Measurements from ENCODE around the gene CPA1. TPM values are rescaled to one million over a fixed set of nuclear protein-coding genes. Genes with fewer than 3 reads are reported as not detected.

Gene CPA1
- 0.45 TPM for polyA plus RNA-seq (2013, experiment 1 of 2; ENCODE audit: insufficient read length)
- polyA plus RNA-seq (2013, experiment 2 of 2; ENCODE audit: insufficient read length) = 0.11 TPM

DNA sequence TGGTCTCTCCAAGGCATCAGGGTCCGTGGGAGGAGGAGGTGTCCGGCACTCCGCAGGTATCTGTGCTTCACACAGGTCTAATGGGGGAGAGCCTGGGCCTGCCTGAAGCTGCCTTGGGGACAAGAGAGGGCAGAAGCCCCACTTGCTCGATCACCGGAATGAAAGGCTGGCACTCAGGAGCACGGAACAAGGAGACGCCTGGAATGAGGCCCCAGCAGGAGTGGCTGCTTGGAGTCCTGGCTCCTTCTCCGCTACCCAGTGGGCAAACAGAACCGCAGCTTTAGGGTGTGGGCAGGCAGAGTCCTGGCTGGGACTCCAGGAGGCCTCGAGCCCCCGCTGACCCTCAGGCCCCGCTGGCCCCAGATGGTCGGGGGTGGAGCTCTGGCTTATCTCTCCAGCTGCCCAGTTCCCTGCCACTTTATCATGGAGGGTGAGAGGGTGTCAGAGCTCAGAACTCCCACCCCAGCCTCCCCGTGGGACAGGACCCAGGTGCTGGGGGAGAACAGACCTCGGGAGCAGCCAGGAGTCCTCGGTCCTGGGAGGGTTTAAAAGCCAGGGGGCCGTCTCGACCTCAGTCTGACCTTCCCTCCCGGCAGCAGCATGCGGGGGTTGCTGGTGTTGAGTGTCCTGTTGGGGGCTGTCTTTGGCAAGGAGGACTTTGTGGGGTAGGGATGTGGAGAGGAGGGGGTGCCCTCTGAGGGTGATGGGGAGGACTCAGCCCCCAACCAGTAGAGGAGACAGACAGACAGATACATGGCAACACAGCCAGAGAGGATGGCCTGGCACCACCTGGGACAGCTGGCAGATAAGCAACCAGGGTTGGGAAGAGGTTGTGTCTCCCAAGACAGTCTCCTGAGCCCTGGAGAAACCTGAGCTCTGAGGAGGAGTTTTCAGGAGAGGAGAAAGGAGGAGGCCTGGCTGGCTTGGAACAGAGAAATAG lies at the start of gene CPA1:
Gene CPA1, plus strand, starts transcription at position 574 of the 940 bp plus-strand sequence. Its CDS starts 27 bp downstream, at position 601.
- no peak for DNase-seq

DNA sequence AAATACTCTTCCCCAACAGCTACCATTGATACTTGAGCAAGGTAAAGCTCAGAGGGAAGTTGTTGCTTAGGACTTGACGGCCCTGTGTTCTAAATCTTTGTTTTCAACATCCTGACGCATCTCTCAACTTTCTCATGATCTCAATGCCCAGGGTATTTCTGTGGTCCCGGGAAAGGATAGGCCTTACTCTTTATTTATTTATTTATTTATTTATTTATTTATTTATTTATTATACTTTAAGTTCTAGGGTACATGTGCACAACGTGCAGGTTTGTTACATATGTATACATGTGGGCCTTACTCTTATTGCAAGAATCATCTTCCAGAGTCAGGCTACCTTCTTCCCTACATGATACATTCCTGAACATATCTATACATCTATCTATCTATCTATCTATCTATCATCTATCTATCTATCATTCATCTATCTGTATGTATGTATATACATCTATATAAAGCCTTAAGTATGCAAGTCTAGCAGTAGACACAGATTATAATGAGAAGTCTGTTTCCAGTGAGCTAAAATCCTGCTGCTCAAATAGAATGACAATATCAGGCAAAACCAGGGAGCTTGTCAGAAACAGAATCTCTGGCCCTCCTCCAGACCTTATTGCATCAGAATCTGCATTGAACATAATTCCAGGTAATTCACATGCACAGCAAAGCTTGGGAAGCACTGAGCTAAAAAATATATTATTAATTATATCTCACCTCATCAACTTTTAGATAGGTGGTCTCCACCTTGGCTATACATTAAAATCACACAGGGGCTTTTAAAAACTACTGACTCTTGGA lies 47.8 kb upstream of the CPA1 start:
- DNase-seq = no peak

DNA sequence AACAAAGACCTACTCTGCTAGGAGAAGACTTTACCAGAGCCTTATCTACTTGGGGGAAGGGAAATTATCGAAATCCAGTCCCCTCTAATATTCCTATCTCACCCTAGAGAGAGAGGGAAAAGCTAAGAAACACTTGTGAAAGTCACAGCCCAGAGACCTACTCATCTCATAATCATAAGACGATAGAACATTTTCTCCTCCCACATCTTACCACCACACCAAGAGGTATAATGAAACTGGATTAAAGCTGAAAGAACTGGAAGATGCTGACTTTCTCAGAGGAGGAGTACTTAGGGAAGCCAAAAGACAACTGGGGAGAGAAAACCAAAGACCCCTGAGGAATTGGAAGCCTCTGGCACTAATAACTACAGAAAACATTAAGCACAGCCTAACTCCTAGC lies 46.5 kb upstream of the CPA1 start:
- DNase-seq = no peak

- DNase-seq = no peak
Observed at GRCh38 chr7:130334274-130334673, 46.0 kb upstream of the CPA1 start.

DNA sequence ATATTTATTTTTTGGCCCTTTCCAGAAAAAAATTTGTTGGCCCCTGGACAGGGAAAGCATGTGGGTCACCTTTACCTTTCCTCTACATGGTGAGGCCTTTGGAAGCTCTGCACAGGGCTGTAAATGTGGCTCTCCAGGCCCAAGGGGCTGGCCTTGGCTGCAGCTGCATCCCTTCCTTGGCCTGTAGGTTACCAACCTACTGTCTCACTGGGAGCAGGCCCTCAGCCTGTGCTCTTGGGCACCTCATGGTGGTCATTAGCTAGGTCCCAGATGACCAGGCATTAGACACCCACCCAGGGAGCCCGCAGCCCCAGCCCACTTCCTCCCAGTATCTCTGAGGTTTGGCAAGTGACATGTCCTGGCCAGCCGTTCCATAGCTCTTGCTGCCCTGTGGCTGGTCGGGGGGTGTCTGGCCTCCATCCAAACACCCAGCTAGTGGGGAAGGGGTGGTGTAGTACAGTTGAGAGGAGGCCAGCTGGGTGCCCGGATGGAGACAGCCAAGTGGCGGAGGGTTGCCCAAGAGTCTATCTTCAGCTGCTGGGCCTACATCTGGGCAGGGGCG lies 42.8 kb upstream of the CPA1 start:
- no peak for DNase-seq

GRCh38 chr7:130338233-130338632 lies 42.1 kb upstream of the CPA1 start:
- DNase-seq = no peak

DNA sequence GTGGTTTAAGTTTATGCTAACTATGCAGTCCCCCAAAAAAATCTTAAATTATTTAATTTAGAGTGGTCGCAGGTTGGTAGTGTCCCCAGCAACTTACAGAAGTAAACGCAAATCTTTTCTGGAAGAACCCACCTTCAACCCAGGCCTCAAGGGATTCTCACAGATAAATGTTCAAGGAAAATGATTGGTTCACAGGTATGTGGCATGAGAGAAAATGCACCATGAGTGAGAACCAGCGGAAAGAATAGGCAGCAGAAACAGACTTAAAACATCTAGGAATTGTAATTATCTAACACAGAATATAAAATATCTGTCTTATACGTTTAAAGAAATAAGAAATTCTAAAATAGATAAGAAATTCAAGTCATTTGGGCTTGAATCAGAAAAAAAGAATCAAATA lies 38.4 kb upstream of the CPA1 start:
- no peak for DNase-seq

DNA sequence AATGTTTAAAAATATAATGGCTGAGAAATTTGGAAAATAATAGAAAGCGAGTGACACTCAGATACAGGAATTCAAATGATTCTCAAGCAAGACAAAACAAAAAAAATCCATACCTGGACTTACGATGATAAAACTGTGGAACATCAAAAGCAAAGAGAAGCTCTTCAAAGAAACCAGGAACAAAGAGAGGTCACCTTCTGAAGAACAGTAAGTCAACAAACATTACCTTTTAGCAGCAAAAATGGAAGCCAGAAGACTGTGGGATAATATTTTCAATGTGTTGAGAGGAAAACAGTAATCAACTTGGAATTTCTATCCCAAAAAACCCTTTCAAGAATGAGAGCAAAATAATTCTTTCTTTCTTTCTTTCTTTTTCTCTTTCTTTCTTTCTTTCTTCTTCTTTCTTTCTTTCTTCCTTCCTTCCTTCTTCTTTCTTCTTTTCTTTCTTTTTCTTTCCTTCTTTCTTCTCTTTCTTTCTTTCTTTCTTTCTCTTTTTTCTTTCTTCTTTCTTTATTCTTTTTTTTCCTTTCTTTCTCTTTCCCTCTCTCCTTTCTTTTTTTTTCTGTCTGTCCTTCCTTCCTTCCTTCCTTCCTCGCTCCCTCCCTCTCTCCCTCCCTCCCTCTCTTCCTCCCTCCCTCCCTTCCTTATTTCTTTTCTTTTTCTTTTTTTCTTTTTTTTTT lies 37.5 kb upstream of the CPA1 start:
- DNase-seq = no peak

DNA sequence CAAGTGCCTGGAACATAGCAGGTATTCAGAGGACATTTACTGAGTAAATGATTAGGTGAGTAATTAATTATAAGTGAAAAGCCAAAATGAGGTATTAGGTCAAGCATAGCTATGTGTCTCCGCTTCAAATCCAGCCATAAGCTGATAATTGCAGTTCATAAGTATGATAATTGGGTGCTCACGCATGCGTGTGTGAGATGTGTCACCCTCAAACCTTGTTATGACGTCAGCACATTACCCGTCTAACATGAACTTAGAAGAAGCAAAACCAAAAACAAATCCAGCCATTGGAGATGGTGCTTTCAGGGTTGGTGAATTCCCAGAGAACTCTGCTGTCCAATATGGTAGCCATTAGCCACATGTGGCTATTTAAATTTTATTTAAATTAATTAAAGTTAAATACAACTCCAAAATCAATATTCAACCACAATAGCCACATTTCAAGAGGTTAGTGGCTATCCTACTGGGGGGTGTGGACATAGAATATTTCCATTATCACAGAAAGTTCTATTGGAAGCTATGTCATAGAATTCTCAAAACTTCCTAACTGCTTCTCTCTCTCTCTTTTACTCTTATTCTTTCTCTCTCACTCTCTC lies 35.9 kb upstream of the CPA1 start, which contains the start of gene CPA5:
Gene CPA5, plus strand, starts transcription at position 546 of the 596 bp plus-strand sequence. CDS start 1,670 bp downstream, outside the sequence.
- no peak for DNase-seq

DNA sequence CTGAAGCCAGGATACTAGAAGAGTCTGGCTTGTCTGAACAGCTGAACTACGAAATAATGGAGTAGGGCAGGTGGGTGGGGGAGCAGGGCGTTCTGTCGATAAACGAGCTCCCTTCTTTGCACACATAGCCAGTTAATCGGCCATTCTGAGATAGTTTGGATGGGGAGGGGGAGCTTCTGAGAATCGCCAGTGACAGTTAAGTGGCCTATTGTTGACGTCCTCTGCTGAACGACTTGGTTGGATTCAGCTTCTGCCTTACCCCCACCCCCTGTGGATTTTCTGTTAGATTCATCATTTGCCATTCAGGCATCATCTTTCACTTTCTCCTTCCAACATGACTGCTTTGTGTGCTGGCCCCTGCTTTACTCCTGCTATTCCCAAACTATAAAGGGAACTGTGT lies 35.2 kb upstream of the CPA1 start:
- DNase-seq = no peak

DNA sequence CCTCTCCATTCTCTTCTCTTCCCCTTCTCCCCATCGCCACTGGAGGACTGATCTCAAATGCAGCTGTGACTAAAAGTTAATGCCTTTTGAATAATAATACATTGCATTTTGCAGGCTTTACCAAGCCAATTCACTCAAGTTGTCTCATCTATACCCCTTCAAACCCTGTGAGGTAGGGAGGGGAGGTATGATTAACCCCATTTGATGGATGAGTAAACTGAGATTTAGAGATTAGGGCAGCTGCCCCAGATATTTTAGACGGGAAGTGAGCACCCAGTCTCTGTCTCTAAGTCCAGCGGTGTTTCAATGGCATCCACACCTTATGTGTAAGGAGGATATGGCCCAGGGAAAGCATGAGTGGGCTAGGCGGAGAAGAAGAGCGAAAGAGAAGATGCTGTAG lies 34.6 kb upstream of the CPA1 start:
- DNase-seq = no peak

DNA sequence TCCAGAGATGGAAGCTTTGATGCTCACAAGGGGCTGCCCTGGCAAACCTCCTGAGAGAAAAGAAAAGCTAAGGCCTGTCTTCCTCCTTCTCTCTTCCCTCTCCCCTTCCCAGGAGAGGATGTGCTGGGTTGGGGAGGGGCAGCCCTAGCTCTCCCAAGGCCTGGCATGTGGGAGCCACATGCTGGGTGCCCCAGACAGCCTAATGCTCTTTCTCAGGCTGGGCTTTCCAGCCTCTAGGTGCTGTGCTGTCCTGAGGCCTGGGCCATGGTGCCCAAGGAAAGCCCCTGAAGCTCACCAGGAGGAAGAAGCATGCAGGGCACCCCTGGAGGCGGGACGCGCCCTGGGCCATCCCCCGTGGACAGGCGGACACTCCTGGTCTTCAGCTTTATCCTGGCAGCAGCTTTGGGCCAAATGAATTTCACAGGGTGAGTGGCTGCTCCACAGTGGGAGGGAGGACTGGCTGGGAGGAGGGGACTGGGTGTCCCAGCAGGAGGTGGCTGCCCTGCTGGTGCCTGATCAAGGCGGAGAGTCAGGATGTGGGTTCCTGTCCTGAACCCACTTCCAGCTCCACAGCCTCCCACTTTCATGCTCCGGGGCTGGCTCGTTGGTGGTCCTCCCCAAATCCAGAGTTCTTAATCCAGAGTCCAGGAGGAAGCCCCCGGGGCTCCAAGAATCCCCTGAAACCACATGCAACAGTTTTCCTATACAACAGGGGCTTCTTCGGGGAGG lies 34.0 kb upstream of the CPA1 start:
- peak; percentile 41 for DNase-seq

DNA sequence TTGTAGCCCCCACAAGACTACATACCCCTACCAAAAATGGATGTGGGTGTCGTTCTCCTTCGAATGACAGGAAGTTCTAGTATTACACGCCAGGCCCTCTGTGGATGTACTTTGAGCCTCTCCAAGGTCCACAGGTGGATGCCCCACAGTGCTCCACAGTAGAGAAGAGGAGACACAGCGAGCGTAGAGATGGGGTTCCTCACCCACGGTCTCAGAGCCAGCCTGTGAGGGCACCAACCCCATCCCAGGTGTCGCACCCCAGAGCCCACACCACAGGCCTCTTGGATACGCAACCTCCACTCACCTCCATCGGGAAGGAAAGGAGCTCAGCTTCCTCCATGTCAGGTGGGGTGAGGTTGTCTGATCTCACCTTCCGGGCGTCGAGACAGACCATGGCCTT lies 33.4 kb upstream of the CPA1 start:
- no peak for DNase-seq

DNA sequence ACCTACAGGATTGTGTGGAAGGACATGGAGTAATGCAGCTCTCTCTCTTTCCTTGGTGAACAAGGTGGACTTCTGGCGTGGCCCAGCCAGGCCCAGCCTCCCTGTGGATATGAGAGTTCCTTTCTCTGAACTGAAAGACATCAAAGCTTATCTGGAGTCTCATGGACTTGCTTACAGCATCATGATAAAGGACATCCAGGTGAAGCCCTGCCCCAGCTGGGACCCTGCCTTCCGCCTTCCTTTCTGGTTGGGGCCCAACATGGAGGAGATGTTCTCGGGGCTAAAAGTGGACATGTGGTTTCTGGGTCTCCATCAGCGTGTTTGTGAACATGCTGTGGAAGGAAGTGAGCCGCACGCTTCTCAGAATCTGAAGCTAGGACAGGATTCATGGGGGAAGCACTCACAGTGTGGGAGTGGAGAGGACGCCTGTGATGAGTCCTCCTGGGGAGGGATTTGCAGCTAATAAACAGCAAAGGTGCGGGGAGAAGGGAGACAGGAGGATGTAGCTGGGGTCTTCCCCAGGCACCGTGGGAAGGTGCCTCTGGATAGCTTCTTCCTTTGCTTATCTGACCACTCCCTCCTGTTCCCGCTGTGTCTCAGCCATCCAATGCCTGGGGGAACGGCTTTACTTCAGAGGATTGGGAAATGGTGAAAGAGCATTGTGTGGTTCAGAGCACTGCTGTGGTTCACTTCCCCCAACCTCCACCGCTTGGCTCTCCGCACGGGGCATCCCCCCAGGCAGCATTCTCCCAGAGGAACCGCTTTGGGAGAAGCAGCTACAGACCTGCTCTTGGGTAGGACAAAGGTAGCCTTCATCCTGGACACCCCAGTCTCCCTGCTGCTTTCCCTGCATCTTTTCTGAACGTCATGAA lies 30.1 kb upstream of the CPA1 start:
- peak; percentile 62 for DNase-seq

- DNase-seq = peak; percentile 50
Observed at GRCh38 chr7:130350945-130351790, 29.1 kb upstream of the CPA1 start.

- no peak for DNase-seq
Observed at GRCh38 chr7:130351791-130352090, 28.6 kb upstream of the CPA1 start.

- peak; percentile 77 for DNase-seq
Observed at GRCh38 chr7:130352194-130353074, 27.9 kb upstream of the CPA1 start.

GRCh38 chr7:130353196-130353595 lies 27.1 kb upstream of the CPA1 start:
- no peak for DNase-seq
